SH-SY5Y (cell line): ENCODE data around the gene CSNK2B.

Experiments used
- GATA2 ChIP-seq: IDR thresholded peaks from 2 replicates; pipeline ENCODE4 v1.6.1; 2011; ENCODE audit warnings: mild to moderate bottlenecking, low read depth, low read length
- GATA3 ChIP-seq: IDR thresholded peaks from 2 replicates; pipeline ENCODE4 v1.6.1; 2011; ENCODE audit warnings: low read depth, mild to moderate bottlenecking, low read length, moderate library complexity

DNA sequence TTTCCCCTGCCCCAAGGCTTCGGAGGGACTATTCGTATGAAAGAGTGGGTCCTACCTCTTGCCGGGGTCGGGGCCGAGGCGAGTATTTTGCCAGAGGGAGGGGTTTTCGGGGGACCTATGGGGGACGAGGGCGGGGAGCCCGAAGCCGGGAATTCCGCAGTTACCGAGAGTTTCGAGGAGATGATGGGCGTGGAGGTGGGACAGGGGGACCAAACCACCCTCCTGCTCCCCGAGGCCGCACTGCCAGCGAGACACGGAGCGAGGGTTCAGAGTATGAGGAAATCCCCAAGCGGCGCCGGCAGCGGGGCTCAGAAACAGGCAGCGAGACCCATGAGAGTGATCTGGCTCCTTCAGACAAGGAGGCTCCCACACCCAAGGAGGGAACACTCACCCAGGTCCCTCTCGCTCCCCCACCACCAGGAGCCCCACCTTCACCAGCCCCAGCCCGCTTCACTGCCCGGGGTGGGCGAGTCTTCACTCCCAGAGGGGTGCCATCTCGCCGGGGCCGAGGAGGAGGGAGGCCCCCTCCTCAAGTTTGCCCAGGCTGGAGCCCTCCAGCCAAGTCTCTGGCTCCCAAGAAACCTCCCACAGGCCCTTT is 34.1 kb upstream of the CSNK2B start:
- no peak for TF ChIP-seq GATA2
- no peak for TF ChIP-seq GATA3
